Activated T-cell treated with anti-CD3 and anti-CD28 coated beads, Interleukin-2, amount 50 U/mL, for 4 hours (primary cell): ENCODE results near the gene TUBA4B. TPM values are rescaled to one million over a fixed set of nuclear protein-coding genes. Genes with fewer than 3 reads are reported as not detected.

Source experiments
- ATAC-seq, 2 donors: fragments of 200-7000 bp; cut with Tn5 transposase; one replicate each; pipeline ENCODE4 v1.10.0; 2021
- DNase-seq: peaks from one replicate; pipeline ENCODE4 v3.0.0-alpha.2; 2020
- H3K27me3 Mint-ChIP-seq: one replicate; pipeline ENCODE4 v1.8.0; 2021; ENCODE audit warnings: low read depth, mixed read lengths
- H3K36me3 Mint-ChIP-seq: one replicate; pipeline ENCODE4 v1.8.0; 2022; ENCODE audit warnings: mixed read lengths; ENCODE audit not compliant: insufficient read depth
- H3K4me1 Mint-ChIP-seq: one replicate; pipeline ENCODE4 v1.8.0; 2021; ENCODE audit warnings: low read depth, mixed read lengths
- H3K4me3 Mint-ChIP-seq: one replicate; pipeline ENCODE4 v1.8.0; 2021; ENCODE audit warnings: mild to moderate bottlenecking, moderate library complexity, mixed read lengths
- H3K9me3 Mint-ChIP-seq: one replicate; pipeline ENCODE4 v1.8.0; 2021; ENCODE audit warnings: mixed read lengths
- total RNA-seq, 3 donors: library from RNA; stranded (reverse); gene quantifications; one replicate each; pipeline ENCODE4 v1.2.1, GENCODE V29; 2021

Gene TUBA4B
- total RNA-seq, 3 donors from 2014 or later, result not detected

DNA sequence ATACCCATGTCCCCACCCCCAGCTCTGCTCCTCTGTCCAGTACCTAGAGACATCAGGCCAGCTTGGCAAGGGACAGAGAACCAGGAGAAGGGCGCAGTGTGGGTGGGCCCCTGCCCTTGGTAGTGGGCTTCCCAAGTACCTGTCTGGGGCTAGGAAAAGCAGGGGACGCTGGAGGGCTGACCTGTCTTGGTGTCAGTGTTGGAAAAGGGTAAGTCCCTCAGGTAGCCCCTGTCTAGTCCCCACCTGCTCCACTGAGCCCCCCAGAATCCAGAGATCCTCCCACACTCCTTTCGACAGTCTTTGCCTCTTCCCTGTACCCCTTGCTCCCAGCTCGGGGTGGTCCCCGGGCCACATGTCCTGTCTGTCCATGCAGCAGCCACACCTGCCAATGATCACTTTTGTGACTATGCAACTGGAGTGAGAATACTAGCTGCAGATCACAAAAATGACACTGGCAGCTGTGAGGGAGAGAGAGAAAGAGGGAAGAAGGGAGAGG, 40.7 kb downstream of the TUBA4B start:
- H3K9me3 Mint-ChIP-seq, result no peaks in the 10 kb centered on the region
- no peaks in the 10 kb centered on the region for H3K36me3 Mint-ChIP-seq
- DNase-seq, result no peak
- peaks cover 11% of the 10 kb centered on the region for H3K4me1 Mint-ChIP-seq
- ATAC-seq, result no peak
- no peaks in the 10 kb centered on the region for H3K27me3 Mint-ChIP-seq
- H3K4me3 Mint-ChIP-seq, result peak overlapping the region; percentile 77

DNA sequence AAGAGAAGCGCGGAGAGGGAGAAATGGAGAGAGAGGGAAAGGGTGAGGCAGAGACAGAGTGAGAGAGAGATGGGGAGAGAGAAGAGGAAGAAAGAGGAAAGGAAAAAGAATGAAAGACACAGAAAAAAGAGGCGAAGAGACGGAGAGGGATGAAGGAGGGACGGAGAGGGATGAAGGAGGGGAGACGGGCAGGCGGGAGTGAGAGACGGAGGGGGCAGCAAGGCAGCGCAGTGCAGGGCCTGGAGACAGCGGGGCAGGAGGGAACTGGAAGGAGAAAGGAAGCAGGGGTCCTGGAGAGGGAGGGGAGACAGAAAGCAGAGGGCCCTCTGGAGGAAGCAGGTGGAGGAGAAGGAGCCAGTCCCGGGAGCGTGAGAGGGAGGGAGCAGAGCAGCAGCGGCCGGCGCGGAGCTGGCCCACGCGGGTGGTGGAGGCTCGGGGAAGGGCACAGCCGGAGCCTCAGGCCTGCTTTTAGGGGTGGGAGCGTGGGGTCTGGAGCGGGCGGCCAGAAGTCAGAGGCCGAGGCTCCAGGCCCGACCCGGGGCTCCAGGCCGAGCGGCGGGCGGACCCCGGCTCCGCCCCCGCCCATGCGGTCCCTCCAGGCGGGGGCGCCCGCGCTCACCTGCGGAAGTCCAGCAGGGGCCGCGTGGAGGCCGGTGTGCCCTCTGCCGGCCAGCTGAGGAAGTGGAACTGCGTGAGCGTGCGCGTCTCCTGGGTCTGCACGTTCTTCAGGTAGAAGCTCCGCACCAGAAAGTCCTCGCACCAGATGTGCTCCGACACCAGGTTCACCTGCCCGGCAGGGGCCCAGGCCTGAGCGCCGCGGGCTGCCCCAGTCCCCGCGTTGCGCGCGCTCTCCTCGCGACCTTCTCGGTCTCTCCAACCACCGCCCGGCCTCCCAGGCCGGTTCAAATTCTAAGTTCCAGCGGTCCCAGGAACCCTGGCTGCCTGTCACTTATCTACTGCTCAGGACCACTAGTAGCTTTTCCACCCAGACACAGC, 41.6 kb downstream of the TUBA4B start:
- H3K4me1 Mint-ChIP-seq, result peaks cover 14% of the 10 kb centered on the region
- peaks cover 3% of the 10 kb centered on the region for H3K27me3 Mint-ChIP-seq
- peak overlapping the region; percentile 77 for H3K4me3 Mint-ChIP-seq
- peak; percentile 87 for DNase-seq
- no peaks in the 10 kb centered on the region for H3K36me3 Mint-ChIP-seq
- H3K9me3 Mint-ChIP-seq, result no peaks in the 10 kb centered on the region
- ATAC-seq, result peak; percentile 89 to 95

DNA sequence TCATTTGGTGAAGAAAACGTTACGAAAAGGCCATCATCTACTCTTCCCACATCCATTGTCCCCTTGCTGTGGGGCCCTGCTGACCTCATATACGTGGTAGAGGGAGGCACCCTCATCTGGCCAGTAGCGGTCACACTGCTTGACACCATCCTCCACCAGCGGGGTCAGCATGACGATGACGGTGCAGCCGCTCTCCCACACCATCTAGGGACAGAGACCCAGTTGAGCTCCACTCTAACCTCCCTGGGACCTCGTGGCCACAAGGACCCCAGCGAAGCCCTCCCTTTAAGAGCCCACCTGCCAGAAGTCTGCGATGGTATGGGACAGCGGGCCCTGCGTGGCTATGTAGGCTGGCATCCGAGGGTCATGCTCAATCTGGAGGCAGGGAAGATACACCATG, 43.1 kb downstream of the TUBA4B start:
- peaks cover 14% of the 10 kb centered on the region for H3K4me1 Mint-ChIP-seq
- no peak overlapping the region for H3K4me3 Mint-ChIP-seq
- DNase-seq (no peak), ATAC-seq (no peak)
- peaks cover 9% of the 10 kb centered on the region for H3K27me3 Mint-ChIP-seq
- no peaks in the 10 kb centered on the region for H3K9me3 Mint-ChIP-seq
- no peaks in the 10 kb centered on the region for H3K36me3 Mint-ChIP-seq

DNA sequence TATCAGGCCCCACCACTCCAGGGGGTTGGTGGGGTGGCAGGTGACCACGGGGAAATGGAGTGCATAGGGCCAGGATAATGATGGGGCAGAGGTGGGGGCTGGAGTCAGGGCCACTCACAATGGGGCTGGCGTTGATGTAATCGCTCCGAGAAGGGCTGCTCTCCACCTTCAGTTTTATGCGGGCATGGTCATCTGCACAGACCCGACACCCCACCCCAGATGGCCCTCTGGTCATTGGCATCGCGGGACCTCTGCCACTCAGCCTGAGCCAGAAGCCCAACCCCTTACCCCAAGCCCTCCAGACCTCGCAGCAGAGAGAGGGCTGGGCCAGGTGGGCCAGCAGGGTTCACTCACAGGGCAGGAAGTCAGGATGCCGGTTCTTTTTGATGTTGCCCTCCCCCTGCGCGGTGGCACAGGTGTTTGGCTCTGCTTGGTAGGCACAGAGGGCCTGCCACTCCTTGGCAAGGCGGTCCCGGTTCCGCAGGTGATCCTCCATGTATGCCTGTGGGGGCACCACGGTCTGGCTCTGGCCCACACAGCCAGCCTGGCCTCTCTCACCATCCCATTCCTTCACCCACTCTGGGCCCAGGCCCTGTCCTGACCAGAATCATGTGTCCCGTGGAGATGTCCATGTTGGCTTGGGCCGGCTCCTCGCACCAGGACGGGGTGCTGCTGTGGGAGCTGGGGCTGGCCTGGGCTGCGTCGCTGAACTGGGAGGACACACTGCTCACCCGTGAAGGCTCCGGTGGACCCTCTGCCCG, 43.8 kb downstream of the TUBA4B start:
- DNase-seq, result no peak
- H3K27me3 Mint-ChIP-seq, result peaks cover 15% of the 10 kb centered on the region
- no peak overlapping the region for H3K4me3 Mint-ChIP-seq

DNA sequence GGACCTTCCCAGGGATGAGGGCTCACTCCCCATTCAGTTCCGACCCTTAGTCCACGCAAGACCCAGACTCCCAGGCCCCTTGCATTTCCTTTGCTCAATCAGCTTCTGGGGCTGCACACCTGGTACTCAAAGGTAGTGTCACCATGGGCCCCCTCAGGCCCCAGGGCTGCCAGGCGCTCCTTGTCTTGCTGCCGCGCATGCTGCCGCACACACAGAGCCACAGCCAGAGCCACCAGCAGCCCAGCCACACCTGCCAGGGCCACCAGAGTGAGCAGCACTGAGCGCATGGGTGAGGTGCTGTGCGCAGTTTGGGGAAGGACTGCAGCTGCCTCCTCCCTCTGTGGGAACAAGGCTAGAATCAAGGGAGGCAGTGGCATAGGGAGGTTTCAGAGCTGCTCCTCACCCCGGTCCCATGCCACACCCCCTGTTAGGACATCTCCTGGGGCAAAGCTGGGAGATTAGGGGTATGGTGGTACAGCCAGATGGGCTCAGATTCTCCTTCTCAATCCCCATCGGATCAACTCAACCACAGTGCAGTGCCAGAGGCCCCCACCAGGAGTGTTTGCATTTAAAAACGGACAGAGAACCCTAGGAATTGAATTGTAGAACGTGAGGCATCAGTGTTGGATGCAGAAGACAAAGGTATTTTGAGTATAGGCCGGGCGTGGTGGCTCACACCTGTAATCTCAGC, 44.9 kb downstream of the TUBA4B start:
- no peaks in the 10 kb centered on the region for H3K36me3 Mint-ChIP-seq
- no peak overlapping the region for H3K4me3 Mint-ChIP-seq
- ATAC-seq, result no peak

More for the DNA sequence above, 43.8 kb downstream of the TUBA4B start:
- no peak for ATAC-seq
- Mint-ChIP-seq H3K9me3 (no peaks in the 10 kb centered on the region), H3K4me1 (peaks cover 14% of the 10 kb centered on the region), H3K36me3 (no peaks in the 10 kb centered on the region)

DNA sequence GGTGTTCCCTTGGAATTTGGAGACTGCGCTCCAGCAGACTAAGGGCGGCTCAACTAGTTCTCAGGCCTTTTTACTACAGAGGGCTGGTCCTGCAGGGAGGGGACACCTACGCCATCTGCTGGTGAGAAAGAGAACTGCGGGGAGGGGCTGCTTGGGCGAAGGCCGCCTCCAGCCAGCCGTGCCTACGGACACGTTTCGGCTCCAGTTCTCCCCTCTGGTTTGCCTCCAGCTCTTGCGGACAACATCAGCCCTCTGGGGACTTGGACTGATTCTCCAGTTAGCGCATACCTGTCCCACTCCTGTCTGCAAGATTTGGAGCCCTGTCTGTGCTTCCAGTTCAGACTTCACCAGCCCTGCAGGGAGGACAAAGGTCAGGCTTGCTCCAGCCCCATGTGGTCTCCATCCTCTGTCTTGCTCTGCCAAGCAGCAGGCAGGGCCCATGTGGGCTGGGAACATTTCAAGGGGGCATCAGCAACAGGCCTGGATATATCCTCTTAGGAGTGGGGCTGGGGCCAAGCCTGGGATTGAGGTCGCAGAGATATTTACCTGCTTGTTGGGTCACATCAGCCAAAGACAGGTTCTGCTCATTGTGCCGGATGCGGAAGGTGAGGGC, 45.8 kb downstream of the TUBA4B start:
- peak; percentile 90 for DNase-seq
- Mint-ChIP-seq H3K27me3 (peaks cover 33% of the 10 kb centered on the region), H3K36me3 (no peaks in the 10 kb centered on the region), H3K4me1 (peaks cover 14% of the 10 kb centered on the region), H3K4me3 (no peak overlapping the region), H3K9me3 (no peaks in the 10 kb centered on the region)
- peak; percentile 59 to 64 for ATAC-seq

More for the DNA sequence above, 44.9 kb downstream of the TUBA4B start:
- peaks cover 14% of the 10 kb centered on the region for H3K4me1 Mint-ChIP-seq
- peaks cover 23% of the 10 kb centered on the region for H3K27me3 Mint-ChIP-seq
- no peaks in the 10 kb centered on the region for H3K9me3 Mint-ChIP-seq
- no peak for DNase-seq

DNA sequence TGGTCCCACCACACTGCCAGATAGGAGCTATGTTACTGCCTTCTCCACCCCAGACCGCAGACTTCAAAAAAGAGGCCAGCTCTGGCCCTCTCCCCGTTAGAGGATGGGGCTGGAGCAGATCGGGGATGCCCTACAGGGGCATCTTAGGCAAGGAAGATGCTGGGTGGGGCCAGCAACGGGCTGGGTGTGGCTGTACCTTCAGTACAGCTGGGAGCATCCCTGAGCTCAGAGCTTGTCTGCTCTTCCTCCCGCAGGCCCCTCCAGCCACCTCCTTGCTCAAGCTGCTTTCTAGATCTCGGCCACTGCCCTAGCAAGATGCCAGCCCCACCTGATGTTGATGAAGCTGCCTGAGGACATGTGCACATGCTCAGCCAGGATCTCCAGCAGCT, 46.3 kb downstream of the TUBA4B start:
- ATAC-seq, result no peak
- no peak for DNase-seq
- H3K9me3 Mint-ChIP-seq, result no peaks in the 10 kb centered on the region
- peaks cover 11% of the 10 kb centered on the region for H3K4me1 Mint-ChIP-seq
- peaks cover 34% of the 10 kb centered on the region for H3K27me3 Mint-ChIP-seq
- H3K36me3 Mint-ChIP-seq, result no peaks in the 10 kb centered on the region
- H3K4me3 Mint-ChIP-seq, result no peak overlapping the region

DNA sequence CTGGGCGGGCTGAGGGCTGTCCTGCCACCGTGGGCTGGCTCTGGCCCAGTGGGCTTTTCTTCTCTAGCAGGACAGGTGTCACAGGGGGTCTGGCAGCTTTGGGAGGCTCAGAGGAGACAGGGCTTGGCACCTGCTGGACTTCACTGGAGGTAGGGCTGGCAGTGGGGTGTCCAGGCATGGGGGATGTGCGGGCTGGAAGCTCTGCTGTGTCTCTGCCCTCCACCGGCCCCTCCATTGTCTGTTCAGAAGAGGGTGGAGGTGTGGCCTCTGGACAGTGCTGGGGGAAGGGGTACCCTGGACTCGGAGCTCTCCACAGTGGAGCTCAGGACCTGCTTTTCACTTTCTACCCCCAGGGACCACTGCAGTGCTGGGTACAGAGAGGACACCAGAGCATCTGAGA, 47.0 kb downstream of the TUBA4B start:
- Mint-ChIP-seq H3K9me3 (no peaks in the 10 kb centered on the region), H3K4me3 (no peak overlapping the region), H3K36me3 (no peaks in the 10 kb centered on the region), H3K4me1 (peaks cover 8% of the 10 kb centered on the region), H3K27me3 (peaks cover 41% of the 10 kb centered on the region)
- DNase-seq (no peak), ATAC-seq (no peak)

DNA sequence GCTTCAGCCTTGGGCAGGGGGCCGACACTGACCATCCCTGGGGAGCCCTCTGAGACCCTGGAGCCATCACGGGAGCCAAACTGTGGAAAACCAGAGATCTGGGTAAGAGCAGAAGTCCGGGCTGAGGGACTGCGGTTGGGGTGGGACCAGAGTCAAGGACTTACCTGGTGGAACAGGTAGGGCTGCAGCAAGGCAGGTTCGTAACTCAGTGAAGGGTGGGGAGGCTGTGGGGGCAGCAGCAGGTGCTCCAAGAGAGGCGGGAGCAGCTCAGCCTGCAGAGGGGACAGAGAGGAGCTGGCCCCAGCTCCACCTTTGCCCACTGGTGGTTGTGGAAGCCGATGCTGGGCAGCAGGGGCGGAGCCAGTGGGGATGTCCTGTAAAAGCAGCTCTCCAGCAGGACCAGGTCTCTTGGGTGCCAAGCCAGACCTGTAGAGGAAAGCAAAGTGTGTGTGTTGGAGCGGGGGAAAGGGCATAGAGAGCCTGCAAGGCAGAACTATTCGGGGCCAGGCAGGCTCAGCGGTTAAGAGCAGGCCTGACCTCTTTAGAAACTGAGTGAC, 49.4 kb downstream of the TUBA4B start:
- Mint-ChIP-seq H3K9me3 (no peaks in the 10 kb centered on the region), H3K4me1 (peaks cover 3% of the 10 kb centered on the region), H3K36me3 (no peaks in the 10 kb centered on the region), H3K4me3 (no peak overlapping the region), H3K27me3 (peaks cover 65% of the 10 kb centered on the region)
- ATAC-seq (no peak), DNase-seq (no peak)

DNA sequence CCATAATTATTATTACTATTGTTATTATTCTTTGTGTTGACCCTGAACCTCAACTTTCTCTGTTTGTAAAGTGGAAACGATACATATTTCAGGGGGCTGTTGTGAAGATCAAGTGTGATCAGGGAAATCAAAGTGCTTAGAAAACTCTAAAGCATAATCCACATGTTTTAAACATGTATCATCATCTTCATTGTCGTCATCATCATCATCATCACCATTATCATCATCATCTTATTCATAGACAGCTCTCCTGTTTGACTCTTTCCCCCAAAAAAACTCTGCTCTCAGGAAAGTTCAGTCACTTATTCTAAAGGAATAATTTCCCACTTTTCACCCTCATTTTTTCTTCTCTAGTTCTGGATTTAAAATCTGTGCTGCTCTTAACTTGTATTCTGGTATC, 51.2 kb downstream of the TUBA4B start:
- Mint-ChIP-seq H3K27me3 (peaks cover 76% of the 10 kb centered on the region), H3K4me3 (no peak overlapping the region), H3K9me3 (no peaks in the 10 kb centered on the region), H3K4me1 (peaks cover 2% of the 10 kb centered on the region), H3K36me3 (no peaks in the 10 kb centered on the region)
- DNase-seq, result no peak
- no peak for ATAC-seq

DNA sequence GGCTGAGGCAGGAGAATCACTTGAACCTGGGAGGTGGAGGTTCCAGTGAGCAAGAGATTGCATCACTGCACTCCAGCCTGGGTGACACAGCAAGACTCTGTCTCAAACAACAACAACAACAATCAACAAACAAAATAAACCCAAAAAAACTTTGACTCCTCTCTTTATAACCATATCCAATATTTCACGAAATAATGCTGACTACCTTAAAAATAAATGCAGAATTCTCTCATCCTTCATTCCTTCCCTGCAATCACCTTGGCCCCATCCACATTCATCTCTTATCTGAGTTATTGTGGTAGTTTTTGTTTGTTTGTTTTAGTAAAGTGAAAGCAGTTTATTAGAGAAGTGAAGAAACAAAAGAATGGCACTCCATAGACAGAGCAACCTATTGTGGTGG, 53.0 kb downstream of the TUBA4B start:
- no peak overlapping the region for H3K4me3 Mint-ChIP-seq
- DNase-seq (no peak), ATAC-seq (no peak)
- no peaks in the 10 kb centered on the region for H3K36me3 Mint-ChIP-seq
- no peaks in the 10 kb centered on the region for H3K9me3 Mint-ChIP-seq
- peaks cover 85% of the 10 kb centered on the region for H3K27me3 Mint-ChIP-seq
- peaks cover 2% of the 10 kb centered on the region for H3K4me1 Mint-ChIP-seq

DNA sequence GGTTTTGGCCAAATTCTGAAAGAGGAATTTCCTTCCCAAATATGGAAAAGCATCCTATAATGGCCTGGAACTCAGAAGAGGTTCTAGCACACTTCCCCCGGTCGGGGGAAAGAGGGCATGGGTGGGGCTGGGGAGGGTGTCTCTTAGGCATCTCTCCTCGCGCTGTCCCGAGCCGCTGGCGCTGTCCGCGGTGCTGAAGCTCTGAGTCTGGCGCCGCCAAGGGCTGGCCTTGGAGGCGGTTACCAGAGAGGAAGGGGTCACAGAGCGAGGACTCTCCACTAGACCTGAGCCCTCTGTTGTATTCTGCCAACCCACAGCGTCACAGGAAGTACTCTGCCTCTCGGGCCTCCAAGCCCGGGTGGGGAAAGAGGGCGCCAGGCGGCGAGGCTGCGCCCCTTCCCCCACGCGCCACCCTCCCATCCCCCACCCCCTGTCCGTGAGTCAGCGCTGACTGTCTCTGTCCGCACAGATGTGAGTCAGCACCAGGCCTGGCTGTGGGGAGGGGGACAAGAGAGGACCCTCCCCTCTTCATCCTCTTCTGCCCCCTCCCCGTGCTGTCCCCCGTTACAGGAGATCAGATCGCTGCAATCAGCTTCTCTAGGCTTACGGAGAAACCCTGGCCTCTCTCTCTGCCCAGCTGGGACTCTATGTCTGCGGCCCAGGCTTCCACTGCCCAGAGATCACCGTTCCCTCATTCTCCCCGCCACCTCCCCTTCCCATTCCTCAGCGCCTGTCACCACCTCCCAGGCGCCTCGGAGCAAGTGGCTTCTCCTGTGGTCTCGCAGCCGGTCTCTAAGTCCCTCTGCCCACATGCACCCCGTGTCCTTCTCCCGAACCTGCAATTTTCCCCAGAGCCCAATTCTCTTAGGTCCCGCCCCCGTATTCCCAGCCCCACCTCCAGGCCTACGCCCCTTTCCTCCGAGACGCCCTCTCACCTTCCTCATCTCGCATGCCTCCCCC, 55.4 kb downstream of the TUBA4B start:
- Mint-ChIP-seq H3K4me1 (peaks cover 2% of the 10 kb centered on the region), H3K27me3 (peaks cover 74% of the 10 kb centered on the region), H3K4me3 (no peak overlapping the region), H3K36me3 (no peaks in the 10 kb centered on the region), H3K9me3 (no peaks in the 10 kb centered on the region)
- ATAC-seq, result peak; percentile 82
- peak; percentile 57 for DNase-seq

DNA sequence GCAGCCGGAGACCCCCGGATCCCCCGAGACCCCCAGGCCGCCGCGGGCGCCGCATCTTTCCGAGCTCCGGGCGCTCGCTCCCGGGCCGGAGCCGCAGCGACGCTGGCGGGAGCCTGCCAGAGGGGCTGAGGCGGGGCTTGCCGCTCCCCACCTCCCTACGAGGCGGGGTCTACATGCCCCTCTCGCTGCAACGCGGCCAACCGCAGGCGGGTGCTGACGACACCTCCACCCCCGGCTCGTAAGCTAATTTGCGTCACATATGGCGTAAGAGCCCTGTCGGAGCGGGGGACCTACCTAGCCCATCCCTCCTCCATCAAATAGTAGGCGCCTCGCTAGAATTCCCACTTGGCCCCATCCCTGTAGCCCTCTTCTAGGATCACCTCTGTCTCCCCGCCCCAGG, 56.2 kb downstream of the TUBA4B start, which contains the start of gene PTPRN:
Gene PTPRN (minus strand): TSS at position 124 of the 400 bp plus-strand sequence. CDS start 69 bp downstream, at position 55.
- no peak for ATAC-seq
- Mint-ChIP-seq H3K4me3 (no peak within 1 kb of the TSS), H3K27me3 (peaks cover 72% of the 10 kb centered on the region), H3K36me3 (no peaks in the 10 kb centered on the region), H3K4me1 (peaks cover 2% of the 10 kb centered on the region), H3K9me3 (no peaks in the 10 kb centered on the region)
- no peak for DNase-seq
